H1 (cell line): ENCODE results near the gene PDK1. TPM values are rescaled to one million over a fixed set of nuclear protein-coding genes. Genes with fewer than 3 reads are reported as not detected.

Experiments
- ATF2 ChIP-seq: IDR thresholded peaks from 2 replicates; pipeline ENCODE4 v1.6.1; 2012; ENCODE audit warnings: low read length, inconsistent platforms
- BACH1 ChIP-seq: IDR thresholded peaks from 2 replicates; pipeline ENCODE4 v1.6.1; 2012; ENCODE audit warnings: low read length, improper control_type of control experiment
- CHD1 ChIP-seq: IDR thresholded peaks from 2 replicates; pipeline ENCODE4 v1.6.1; 2012; ENCODE audit warnings: low read depth, low read length, improper control_type of control experiment
- KDM1A ChIP-seq: fragments of 200-600, 300-600 bp; sonication (generic); IDR thresholded peaks from 2 replicates; pipeline ENCODE4 v1.7.1; 2016; ENCODE audit warnings: mild to moderate bottlenecking, low read length, borderline replicate concordance
- POU5F1 ChIP-seq: IDR thresholded peaks from 2 replicates; pipeline ENCODE4 v1.6.1; 2011; ENCODE audit warnings: low read depth, mild to moderate bottlenecking, low read length, moderate library complexity
- TBP ChIP-seq: IDR thresholded peaks from 2 replicates; pipeline ENCODE4 v1.6.1; 2011; ENCODE audit warnings: low read depth, low read length, improper control_type of control experiment
- polyA plus RNA-seq, 7 experiments: library from polyadenylated mRNA; depleted of rRNA in 3 of 7; stranded (reverse) in 5 of 7; unstranded in 2 of 7; fragments of >200 nt in 5 of 7; fragments of 200-250 nt in 2 of 7; gene quantifications; 1 replicate in 5 of 7; 2 replicates in 1 of 7; 4 replicates in 1 of 7; pipeline versions ENCODE4 v1.2.1 to v1.2.3, GENCODE V29; 2011 to 2013; ENCODE audit warnings: missing spikeins in 2 of 7, mixed read lengths in 2 of 7
- total RNA-seq: library from RNA; stranded (reverse); fragmentation: NEBNext Ultra II Directional; extraction: Animal tissue kit (Norgen Biotek cat#: 25700); gene quantifications from 2 replicates; pipeline ENCODE4 v1.2.1, GENCODE V29; 2021
- TF ChIP-seq, protein P1 (sequence below): fragments of 300-600 bp; sonication (generic); IDR thresholded peaks from 2 replicates; pipeline ENCODE4 v1.7.1; 2012; ENCODE audit warnings: low read length, moderate library complexity, mild to moderate bottlenecking, inconsistent platforms; ENCODE audit not compliant: insufficient replicate concordance

PDK1 gene
- total and polyA plus RNA-seq, 2 of the 8 experiments (the other 6 are each of a cell fraction or from before 2014, with no cell fraction given), result 18.2 to 21.9 TPM

DNA sequence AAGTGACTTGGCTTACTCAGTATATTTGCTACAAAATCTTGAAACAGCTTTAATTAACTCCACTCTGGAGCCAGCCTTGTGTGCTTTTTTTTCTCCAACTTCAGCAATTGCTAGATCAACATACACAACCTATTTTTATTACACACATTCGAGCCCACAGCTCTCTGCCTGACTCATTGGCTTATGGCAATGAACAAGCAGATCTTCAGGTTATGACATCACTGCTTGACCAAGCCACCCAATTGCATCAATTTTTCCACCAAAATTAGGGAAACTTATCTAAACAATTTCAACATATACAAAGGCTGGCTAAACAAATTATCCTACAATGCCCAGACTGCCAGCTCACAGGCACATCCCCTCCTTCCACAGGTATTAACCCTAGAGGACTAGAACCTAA is 39.6 kb upstream of the PDK1 start (continued):
- TF ChIP-seq, protein P1, sequence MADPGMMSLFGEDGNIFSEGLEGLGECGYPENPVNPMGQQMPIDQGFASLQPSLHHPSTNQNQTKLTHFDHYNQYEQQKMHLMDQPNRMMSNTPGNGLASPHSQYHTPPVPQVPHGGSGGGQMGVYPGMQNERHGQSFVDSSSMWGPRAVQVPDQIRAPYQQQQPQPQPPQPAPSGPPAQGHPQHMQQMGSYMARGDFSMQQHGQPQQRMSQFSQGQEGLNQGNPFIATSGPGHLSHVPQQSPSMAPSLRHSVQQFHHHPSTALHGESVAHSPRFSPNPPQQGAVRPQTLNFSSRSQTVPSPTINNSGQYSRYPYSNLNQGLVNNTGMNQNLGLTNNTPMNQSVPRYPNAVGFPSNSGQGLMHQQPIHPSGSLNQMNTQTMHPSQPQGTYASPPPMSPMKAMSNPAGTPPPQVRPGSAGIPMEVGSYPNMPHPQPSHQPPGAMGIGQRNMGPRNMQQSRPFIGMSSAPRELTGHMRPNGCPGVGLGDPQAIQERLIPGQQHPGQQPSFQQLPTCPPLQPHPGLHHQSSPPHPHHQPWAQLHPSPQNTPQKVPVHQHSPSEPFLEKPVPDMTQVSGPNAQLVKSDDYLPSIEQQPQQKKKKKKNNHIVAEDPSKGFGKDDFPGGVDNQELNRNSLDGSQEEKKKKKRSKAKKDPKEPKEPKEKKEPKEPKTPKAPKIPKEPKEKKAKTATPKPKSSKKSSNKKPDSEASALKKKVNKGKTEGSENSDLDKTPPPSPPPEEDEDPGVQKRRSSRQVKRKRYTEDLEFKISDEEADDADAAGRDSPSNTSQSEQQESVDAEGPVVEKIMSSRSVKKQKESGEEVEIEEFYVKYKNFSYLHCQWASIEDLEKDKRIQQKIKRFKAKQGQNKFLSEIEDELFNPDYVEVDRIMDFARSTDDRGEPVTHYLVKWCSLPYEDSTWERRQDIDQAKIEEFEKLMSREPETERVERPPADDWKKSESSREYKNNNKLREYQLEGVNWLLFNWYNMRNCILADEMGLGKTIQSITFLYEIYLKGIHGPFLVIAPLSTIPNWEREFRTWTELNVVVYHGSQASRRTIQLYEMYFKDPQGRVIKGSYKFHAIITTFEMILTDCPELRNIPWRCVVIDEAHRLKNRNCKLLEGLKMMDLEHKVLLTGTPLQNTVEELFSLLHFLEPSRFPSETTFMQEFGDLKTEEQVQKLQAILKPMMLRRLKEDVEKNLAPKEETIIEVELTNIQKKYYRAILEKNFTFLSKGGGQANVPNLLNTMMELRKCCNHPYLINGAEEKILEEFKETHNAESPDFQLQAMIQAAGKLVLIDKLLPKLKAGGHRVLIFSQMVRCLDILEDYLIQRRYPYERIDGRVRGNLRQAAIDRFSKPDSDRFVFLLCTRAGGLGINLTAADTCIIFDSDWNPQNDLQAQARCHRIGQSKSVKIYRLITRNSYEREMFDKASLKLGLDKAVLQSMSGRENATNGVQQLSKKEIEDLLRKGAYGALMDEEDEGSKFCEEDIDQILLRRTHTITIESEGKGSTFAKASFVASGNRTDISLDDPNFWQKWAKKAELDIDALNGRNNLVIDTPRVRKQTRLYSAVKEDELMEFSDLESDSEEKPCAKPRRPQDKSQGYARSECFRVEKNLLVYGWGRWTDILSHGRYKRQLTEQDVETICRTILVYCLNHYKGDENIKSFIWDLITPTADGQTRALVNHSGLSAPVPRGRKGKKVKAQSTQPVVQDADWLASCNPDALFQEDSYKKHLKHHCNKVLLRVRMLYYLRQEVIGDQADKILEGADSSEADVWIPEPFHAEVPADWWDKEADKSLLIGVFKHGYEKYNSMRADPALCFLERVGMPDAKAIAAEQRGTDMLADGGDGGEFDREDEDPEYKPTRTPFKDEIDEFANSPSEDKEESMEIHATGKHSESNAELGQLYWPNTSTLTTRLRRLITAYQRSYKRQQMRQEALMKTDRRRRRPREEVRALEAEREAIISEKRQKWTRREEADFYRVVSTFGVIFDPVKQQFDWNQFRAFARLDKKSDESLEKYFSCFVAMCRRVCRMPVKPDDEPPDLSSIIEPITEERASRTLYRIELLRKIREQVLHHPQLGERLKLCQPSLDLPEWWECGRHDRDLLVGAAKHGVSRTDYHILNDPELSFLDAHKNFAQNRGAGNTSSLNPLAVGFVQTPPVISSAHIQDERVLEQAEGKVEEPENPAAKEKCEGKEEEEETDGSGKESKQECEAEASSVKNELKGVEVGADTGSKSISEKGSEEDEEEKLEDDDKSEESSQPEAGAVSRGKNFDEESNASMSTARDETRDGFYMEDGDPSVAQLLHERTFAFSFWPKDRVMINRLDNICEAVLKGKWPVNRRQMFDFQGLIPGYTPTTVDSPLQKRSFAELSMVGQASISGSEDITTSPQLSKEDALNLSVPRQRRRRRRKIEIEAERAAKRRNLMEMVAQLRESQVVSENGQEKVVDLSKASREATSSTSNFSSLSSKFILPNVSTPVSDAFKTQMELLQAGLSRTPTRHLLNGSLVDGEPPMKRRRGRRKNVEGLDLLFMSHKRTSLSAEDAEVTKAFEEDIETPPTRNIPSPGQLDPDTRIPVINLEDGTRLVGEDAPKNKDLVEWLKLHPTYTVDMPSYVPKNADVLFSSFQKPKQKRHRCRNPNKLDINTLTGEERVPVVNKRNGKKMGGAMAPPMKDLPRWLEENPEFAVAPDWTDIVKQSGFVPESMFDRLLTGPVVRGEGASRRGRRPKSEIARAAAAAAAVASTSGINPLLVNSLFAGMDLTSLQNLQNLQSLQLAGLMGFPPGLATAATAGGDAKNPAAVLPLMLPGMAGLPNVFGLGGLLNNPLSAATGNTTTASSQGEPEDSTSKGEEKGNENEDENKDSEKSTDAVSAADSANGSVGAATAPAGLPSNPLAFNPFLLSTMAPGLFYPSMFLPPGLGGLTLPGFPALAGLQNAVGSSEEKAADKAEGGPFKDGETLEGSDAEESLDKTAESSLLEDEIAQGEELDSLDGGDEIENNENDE, result no peak
- TF ChIP-seq CHD1 (no peak), POU5F1 (no peak), BACH1 (no peak), TBP (no peak), ATF2 (no peak), KDM1A (no peak)
